ENCODE results near the gene DOLK.

- no peak for TF ChIP-seq GATA2 (IDR thresholded peaks at IDR 0.05; ENCODE audit: low read depth, low read length)
- TF ChIP-seq GATA3 (IDR thresholded peaks at IDR 0.05; ENCODE audit: low read depth, low read length): no peak
Measured at GRCh38 chr9:128933731-128934130, 13.7 kb downstream of the DOLK start.
